CD8-positive, alpha-beta memory T cell (primary cell): ENCODE data around the gene DRC7. TPM values are rescaled to one million over a fixed set of nuclear protein-coding genes. Genes with fewer than 3 reads are reported as not detected.

ENCODE experiments used
- CTCF ChIA-PET: fragments of 350-600 bp; sonication (Branson Sonifier 250); formaldehyde crosslinking; loops from one replicate; lab custom pipeline; 2021; ENCODE audit warnings: antibody characterized with exemption; lab: Charles Lee
- POLR2A ChIA-PET: fragments of 350-600 bp; sonication (Branson Sonifier 250); formaldehyde crosslinking; loops from one replicate; lab custom pipeline; 2021; ENCODE audit warnings: antibody characterized with exemption; lab: Charles Lee
- DNase-seq, 5 donors: peaks; one replicate each; pipeline versions ENCODE4 v3.0.0 to v3.0.0-alpha.2; 2020 to 2022; ENCODE audit warnings: mixed read lengths in 1 of 5
- H3K27ac ChIP-seq: one replicate; pipeline ENCODE4 v1.7.0; 2013; ENCODE audit warnings: low read depth, mild to moderate bottlenecking, low read length, moderate library complexity
- H3K27me3 ChIP-seq: 2 replicates; pipeline ENCODE4 v1.7.0; 2013; ENCODE audit warnings: low read length, mild to moderate bottlenecking; ENCODE audit not compliant: insufficient read depth, poor library complexity, severe bottlenecking
- H3K36me3 ChIP-seq: 2 replicates; pipeline ENCODE4 v1.7.0; 2013; ENCODE audit warnings: mild to moderate bottlenecking, low read length, moderate library complexity; ENCODE audit not compliant: insufficient read depth
- H3K4me1 ChIP-seq: 2 replicates; pipeline ENCODE4 v1.7.0; 2013; ENCODE audit warnings: mild to moderate bottlenecking, low read length, moderate library complexity; ENCODE audit not compliant: insufficient read depth
- H3K4me3 ChIP-seq: 2 replicates; pipeline ENCODE4 v1.7.0; 2013; ENCODE audit warnings: mild to moderate bottlenecking, low read length
- H3K9me3 ChIP-seq: 2 replicates; pipeline ENCODE4 v1.7.0; 2013; ENCODE audit warnings: mild to moderate bottlenecking, low read length
- H3K27ac Mint-ChIP-seq, 8 donors: one replicate each; pipeline ENCODE4 v1.8.0; 2020 to 2021; ENCODE audit warnings: mixed read lengths in 8 of 8, mild to moderate bottlenecking in 6 of 8, inconsistent platforms in 3 of 8, moderate library complexity in 3 of 8
- H3K27me3 Mint-ChIP-seq, 2 donors: one replicate each; pipeline ENCODE4 v1.8.0; 2020 to 2021; ENCODE audit warnings: mixed read lengths in 2 of 2, mild to moderate bottlenecking in 1 of 2, moderate library complexity in 1 of 2
- H3K36me3 Mint-ChIP-seq, 3 donors: one replicate each; pipeline ENCODE4 v1.8.0; 2020 to 2021; ENCODE audit warnings: mixed read lengths in 3 of 3, inconsistent platforms in 1 of 3, mild to moderate bottlenecking in 1 of 3
- H3K4me1 Mint-ChIP-seq, 3 donors: one replicate each; pipeline ENCODE4 v1.8.0; 2020 to 2021; ENCODE audit warnings: mixed read lengths in 3 of 3, inconsistent platforms in 1 of 3, mild to moderate bottlenecking in 1 of 3
- H3K4me3 Mint-ChIP-seq, 7 donors: one replicate each; pipeline ENCODE4 v1.8.0; 2020 to 2021; ENCODE audit warnings: mixed read lengths in 7 of 7, mild to moderate bottlenecking in 6 of 7, moderate library complexity in 4 of 7, inconsistent platforms in 2 of 7
- H3K9me3 Mint-ChIP-seq, 5 donors: one replicate each; pipeline ENCODE4 v1.8.0; 2020 to 2022; ENCODE audit warnings: mixed read lengths in 5 of 5, mild to moderate bottlenecking in 3 of 5, moderate library complexity in 2 of 5, inconsistent platforms in 1 of 5
- polyA plus RNA-seq: library from polyadenylated mRNA; unstranded; fragments of 300-500 nt; fragmentation: Illumina TruSeq; gene quantifications from one replicate; pipeline ENCODE4 v1.2.3, GENCODE V29; 2021
- total RNA-seq, 2 experiments: library from RNA; stranded (reverse); gene quantifications; one replicate each; pipeline ENCODE4 v1.2.3, GENCODE V29; 2021

Gene DRC7
- total and polyA plus RNA-seq, 3 experiments from 2014 or later = not detected

DNA sequence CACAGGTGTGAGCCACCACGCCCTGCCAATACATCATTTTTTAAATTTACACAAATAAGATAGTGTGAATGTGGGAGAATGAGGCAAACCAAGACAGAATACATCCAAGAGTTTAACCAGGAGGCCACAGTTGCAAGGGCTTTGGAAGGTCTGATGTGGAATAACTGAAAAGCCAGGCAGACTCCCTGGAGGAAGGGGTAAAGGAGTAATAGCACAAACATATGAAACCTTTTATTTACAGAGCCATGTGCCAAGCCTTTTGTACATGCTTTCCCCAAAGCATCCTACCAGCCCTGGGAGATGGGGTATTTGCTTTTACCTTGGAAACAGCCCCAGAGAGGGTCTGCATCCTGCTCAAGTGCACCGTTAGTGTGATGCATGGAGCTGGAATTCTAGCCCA is 21.8 kb upstream of the DRC7 start:
- Mint-ChIP-seq H3K4me1 (no peaks in the 10 kb centered on the region), H3K27me3 (peaks cover 0 to 6% of the 10 kb centered on the region in 2 donors), H3K4me3 (no peak overlapping the region), H3K36me3 (no peaks in the 10 kb centered on the region), H3K27ac (no peak overlapping the region), H3K9me3 (no peaks in the 10 kb centered on the region)
- Histone ChIP-seq H3K36me3 (no peaks in the 10 kb centered on the region), H3K9me3 (no peaks in the 10 kb centered on the region), H3K4me3 (no peak overlapping the region), H3K27me3 (no peaks in the 10 kb centered on the region), H3K27ac (no peak overlapping the region), H3K4me1 (no peaks in the 10 kb centered on the region)
- POLR2A ChIA-PET = no interaction called here
- CTCF ChIA-PET = interaction anchor here (1.9 kb wide), 1 partner anchor 96 kb away, joined by 10 read pairs; no protein-coding TSS in a partner anchor
- no peak for DNase-seq

- Mint-ChIP-seq H3K27ac (peak overlapping the region in 1 of 8 donors; percentile 55), H3K4me3 (no peak overlapping the region), H3K36me3 (no peaks in the 10 kb centered on the region), H3K27me3 (peaks cover 2 to 5% of the 10 kb centered on the region in 2 donors), H3K4me1 (peaks cover 0 to 2% (median 0%) of the 10 kb centered on the region in 3 donors), H3K9me3 (no peaks in the 10 kb centered on the region)
- no peak for DNase-seq
- H3K36me3 ChIP-seq = no peaks in the 10 kb centered on the region
- H3K27ac ChIP-seq = peak overlapping the region; percentile 10
- POLR2A ChIA-PET = interaction anchor here (0.8 kb wide), 1 partner anchor 402 kb away, joined by 4 read pairs; no protein-coding TSS in a partner anchor
- CTCF ChIA-PET = no interaction called here
- no peaks in the 10 kb centered on the region for H3K4me1 ChIP-seq
- H3K27me3 ChIP-seq = no peaks in the 10 kb centered on the region
- H3K4me3 ChIP-seq = no peak overlapping the region
- no peaks in the 10 kb centered on the region for H3K9me3 ChIP-seq
Measured at GRCh38 chr16:57675741-57676551, 18.7 kb upstream of the DRC7 start.

DNA sequence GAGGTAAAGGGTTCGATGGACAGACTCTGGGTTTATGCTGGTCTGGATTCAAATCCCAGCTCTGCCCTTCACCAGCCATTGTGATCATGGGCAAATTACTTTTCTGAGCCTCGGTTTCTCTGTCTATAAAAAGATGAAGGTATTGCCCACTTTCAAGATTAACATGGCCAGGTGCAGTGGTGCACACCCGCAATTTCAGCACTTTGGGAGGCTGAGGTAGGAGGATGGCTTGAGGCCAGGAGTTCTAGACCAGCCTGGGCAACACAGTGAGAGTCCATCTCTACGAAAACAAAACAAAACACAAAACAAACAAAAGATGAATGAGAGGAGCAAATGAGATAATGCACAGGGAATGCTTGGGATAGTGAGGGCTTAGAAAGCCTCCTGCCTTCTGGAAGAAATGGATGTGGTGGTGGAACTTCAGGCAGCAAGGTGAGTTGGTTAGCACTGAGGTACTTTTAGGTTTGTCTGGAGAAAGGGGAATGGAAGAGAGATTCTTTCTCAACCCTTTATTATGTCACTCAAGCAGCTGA is 18.0 kb upstream of the DRC7 start:
- POLR2A ChIA-PET = no interaction called here
- H3K4me3 Mint-ChIP-seq = no peak overlapping the region
- Histone ChIP-seq H3K27me3 (no peaks in the 10 kb centered on the region), H3K27ac (no peak overlapping the region), H3K4me1 (no peaks in the 10 kb centered on the region), H3K36me3 (no peaks in the 10 kb centered on the region), H3K4me3 (no peak overlapping the region), H3K9me3 (no peaks in the 10 kb centered on the region)
- no peaks in the 10 kb centered on the region for H3K36me3 Mint-ChIP-seq
- peaks cover under 1 to 2% of the 10 kb centered on the region in 2 donors for H3K27me3 Mint-ChIP-seq
- H3K27ac Mint-ChIP-seq = peak overlapping the region in 1 of 8 donors; percentile 56
- peaks cover 0 to 2% (median 0%) of the 10 kb centered on the region in 3 donors for H3K4me1 Mint-ChIP-seq
- no peaks in the 10 kb centered on the region for H3K9me3 Mint-ChIP-seq
- DNase-seq = no peak
- CTCF ChIA-PET = no interaction called here

GRCh38 chr16:57677622-57678369 is 16.8 kb upstream of the DRC7 start:
- Histone ChIP-seq H3K27ac (no peak overlapping the region), H3K4me1 (no peaks in the 10 kb centered on the region), H3K9me3 (no peaks in the 10 kb centered on the region), H3K36me3 (no peaks in the 10 kb centered on the region), H3K27me3 (no peaks in the 10 kb centered on the region), H3K4me3 (no peak overlapping the region)
- Mint-ChIP-seq H3K36me3 (no peaks in the 10 kb centered on the region), H3K4me1 (peaks cover 0 to 2% (median 0%) of the 10 kb centered on the region in 3 donors), H3K9me3 (no peaks in the 10 kb centered on the region), H3K4me3 (no peak overlapping the region), H3K27ac (peak overlapping the region in 1 of 8 donors; percentile 63), H3K27me3 (peaks cover 0 to 2% of the 10 kb centered on the region in 2 donors)
- ChIA-PET CTCF (no interaction called here), POLR2A (no interaction called here)
- no peak for DNase-seq

DNA sequence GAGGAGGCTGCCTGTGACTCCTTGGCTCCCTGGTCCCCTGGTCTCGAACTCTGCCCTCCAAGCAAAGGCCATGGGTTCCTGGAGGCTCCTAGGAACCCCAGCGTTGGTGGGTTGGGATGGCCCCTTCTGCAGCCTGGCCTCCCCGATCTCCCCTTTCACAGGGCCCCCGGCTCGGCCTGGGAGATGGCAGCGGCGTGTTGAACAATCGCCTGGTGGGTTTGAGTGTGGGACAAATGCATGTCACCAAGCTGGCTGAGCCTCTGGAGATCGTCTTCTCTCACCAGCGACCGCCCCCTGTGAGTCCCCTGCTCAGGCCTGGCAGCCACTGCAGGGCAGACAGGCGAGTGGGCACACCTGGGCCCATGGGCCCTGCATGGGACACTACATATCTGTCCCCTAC is 15.6 kb upstream of the DRC7 start:
- Histone ChIP-seq H3K27me3 (no peaks in the 10 kb centered on the region), H3K36me3 (no peaks in the 10 kb centered on the region), H3K4me3 (no peak overlapping the region), H3K27ac (no peak overlapping the region), H3K9me3 (no peaks in the 10 kb centered on the region), H3K4me1 (no peaks in the 10 kb centered on the region)
- Mint-ChIP-seq H3K4me3 (peak overlapping the region in 1 of 7 donors; percentile 65), H3K27me3 (peaks cover 0 to 2% of the 10 kb centered on the region in 2 donors), H3K9me3 (no peaks in the 10 kb centered on the region), H3K36me3 (no peaks in the 10 kb centered on the region), H3K4me1 (peaks cover 0 to 2% (median 0%) of the 10 kb centered on the region in 3 donors), H3K27ac (no peak overlapping the region)
- ChIA-PET CTCF (no interaction called here), POLR2A (no interaction called here)
- no peak for DNase-seq

DNA sequence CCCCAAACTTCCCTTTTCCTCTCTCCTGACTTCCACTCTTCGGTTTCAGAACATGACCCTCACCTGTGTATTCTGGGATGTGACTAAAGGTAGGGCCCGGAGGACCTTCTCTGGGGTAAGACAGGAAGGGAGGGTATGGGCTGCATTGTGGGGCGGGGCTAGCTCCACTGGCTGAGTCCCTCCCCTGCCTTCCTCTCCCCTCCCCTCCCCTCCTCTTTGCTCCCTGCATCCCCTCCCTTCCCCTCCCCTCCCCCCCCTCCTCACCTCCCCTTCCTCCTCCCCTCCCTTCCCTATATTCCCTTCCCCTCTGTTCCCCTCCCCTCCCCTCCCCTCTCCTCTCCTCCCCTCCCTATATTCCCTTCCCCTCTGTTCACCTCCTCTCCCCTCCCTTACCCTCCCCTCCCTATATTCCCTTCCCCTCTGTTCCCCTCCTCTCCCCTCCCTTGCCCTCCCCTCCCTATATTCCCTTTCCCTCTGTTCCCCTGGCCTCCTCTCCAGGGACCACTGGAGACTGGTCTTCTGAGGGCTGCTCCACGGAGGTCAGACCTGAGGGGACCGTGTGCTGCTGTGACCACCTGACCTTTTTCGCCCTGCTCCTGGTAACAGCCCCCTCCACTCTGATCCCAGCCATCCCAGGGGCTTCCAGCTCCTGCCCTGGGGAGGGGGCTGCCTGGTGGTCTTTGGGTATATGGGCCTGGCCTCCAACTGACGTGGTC is 14.7 kb upstream of the DRC7 start:
- Histone ChIP-seq H3K9me3 (no peaks in the 10 kb centered on the region), H3K4me1 (no peaks in the 10 kb centered on the region), H3K4me3 (no peak overlapping the region), H3K27ac (no peak overlapping the region), H3K27me3 (no peaks in the 10 kb centered on the region), H3K36me3 (no peaks in the 10 kb centered on the region)
- Mint-ChIP-seq H3K4me1 (peaks cover 0 to 2% (median 0%) of the 10 kb centered on the region in 3 donors), H3K27me3 (peaks cover 0 to 2% of the 10 kb centered on the region in 2 donors), H3K36me3 (no peaks in the 10 kb centered on the region), H3K9me3 (no peaks in the 10 kb centered on the region), H3K4me3 (no peak overlapping the region), H3K27ac (peak overlapping the region in 1 of 8 donors; percentile 51)
- ChIA-PET POLR2A (no interaction called here), CTCF (interaction anchor here (1.5 kb wide), 1 partner anchor 40 kb away, joined by 4 read pairs; no protein-coding TSS in a partner anchor)
- DNase-seq = no peak

DNA sequence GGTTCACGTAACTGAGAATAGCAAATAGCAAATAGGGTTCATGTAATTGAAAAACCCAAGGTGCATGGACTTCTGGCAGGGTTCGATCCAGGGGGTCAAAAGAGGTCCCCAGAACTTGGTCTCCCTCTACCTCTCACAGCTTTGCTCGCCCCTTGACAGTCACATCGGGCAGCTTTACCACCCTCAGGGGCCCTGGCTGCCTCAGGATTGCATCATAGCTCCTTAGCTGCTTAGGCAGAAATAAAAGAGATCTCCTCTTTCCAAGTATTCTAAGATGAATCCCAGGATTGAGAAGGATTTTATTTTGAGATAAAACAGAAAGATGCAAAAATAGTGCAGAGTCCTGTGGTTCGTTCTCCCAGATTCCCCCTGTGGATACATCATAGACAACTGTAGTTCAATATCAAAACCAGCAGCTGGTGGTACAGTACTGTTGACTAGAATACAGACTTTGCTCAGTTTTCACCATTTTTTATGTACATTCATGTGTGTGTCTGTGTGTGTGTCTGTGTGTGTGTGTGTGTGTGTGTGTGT is 13.7 kb upstream of the DRC7 start:
- H3K36me3 Mint-ChIP-seq = no peaks in the 10 kb centered on the region
- CTCF ChIA-PET = interaction anchor here (1.5 kb wide), 1 partner anchor 39 kb away, joined by 4 read pairs; no protein-coding TSS in a partner anchor

More for the DNA sequence above, 13.7 kb upstream of the DRC7 start:
- Mint-ChIP-seq H3K9me3 (no peaks in the 10 kb centered on the region), H3K27ac (peak overlapping the region in 1 of 8 donors; percentile 71), H3K4me1 (peaks cover 0 to 2% (median 0%) of the 10 kb centered on the region in 3 donors), H3K4me3 (no peak overlapping the region), H3K27me3 (peaks cover 0 to 2% of the 10 kb centered on the region in 2 donors)
- H3K27me3 ChIP-seq = no peaks in the 10 kb centered on the region
- POLR2A ChIA-PET = interaction anchor here (0.5 kb wide), 1 partner anchor 434 kb away, joined by 3 read pairs; no protein-coding TSS in a partner anchor
- no peak for DNase-seq
- no peaks in the 10 kb centered on the region for H3K4me1 ChIP-seq
- no peak overlapping the region for H3K4me3 ChIP-seq
- no peaks in the 10 kb centered on the region for H3K36me3 ChIP-seq
- H3K9me3 ChIP-seq = no peaks in the 10 kb centered on the region
- no peak overlapping the region for H3K27ac ChIP-seq
